ENCODE results near the gene PLCB1.

DNA sequence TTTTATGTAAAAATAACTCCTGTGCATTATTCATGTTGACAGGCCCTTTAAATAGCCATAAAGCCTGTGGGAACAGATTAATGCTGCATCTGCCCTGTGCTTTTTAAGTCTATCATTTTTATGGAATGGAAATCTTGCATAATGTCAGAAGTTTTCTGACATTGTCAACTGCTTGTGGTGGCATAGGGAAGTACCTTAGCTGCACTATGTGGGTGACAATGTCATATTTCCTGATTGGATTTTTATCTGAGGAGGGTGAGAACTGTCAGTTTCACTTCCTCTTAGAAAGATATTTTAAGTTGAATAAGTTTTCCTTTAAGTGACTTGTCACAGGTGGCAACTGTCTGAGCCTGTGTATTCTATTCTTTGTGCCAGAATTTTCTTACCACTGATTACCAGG is 267.9 kb downstream of the PLCB1 start:
- TF ChIP-seq, protein P1, sequence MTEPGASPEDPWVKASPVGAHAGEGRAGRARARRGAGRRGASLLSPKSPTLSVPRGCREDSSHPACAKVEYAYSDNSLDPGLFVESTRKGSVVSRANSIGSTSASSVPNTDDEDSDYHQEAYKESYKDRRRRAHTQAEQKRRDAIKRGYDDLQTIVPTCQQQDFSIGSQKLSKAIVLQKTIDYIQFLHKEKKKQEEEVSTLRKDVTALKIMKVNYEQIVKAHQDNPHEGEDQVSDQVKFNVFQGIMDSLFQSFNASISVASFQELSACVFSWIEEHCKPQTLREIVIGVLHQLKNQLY (CRISPR knock-in tag; IDR thresholded peaks at IDR 0.05), result no peak
- TF ChIP-seq IRF2 (CRISPR knock-in tag; IDR thresholded peaks at IDR 0.05; ENCODE audit: borderline replicate concordance, low read depth), result no peak
- TF ChIP-seq, protein P2, sequence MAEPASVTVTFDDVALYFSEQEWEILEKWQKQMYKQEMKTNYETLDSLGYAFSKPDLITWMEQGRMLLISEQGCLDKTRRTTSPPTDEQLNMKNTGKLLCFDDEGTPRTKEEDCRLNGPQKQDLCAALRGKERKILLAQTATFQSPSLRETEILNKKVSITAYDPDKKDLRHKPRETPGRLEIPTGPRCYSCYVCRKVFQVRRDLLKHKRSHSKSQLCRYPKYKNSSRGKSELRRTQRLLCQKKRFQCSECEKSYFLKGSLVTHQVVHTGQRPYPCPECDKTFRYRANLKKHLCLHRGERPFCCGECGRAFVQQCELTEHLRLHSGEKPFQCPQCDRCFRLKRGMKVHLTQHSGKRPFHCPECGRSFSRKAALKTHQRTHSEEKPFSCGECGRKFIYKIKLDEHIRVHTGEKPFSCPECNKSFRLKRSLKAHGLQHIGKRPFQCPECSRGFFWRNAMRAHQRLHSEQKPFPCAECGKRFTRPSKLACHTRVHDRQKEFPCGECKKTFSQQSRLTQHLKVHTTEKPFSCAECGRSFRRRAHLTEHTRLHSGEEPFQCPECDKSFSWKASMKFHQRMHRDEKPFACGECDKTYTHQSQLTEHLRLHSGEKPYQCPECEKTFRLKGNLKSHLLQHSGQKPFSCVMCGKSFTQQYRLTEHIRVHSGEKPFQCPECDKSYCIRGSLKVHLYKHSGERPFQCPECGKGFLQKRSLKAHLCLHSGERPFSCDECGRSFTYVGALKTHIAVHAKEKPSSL (CRISPR knock-in tag; conservative IDR thresholded peaks at IDR 0.05), result no peak
- no peak for TF ChIP-seq FOXK1 (CRISPR knock-in tag; IDR thresholded peaks at IDR 0.05)
- TF ChIP-seq, protein P3, sequence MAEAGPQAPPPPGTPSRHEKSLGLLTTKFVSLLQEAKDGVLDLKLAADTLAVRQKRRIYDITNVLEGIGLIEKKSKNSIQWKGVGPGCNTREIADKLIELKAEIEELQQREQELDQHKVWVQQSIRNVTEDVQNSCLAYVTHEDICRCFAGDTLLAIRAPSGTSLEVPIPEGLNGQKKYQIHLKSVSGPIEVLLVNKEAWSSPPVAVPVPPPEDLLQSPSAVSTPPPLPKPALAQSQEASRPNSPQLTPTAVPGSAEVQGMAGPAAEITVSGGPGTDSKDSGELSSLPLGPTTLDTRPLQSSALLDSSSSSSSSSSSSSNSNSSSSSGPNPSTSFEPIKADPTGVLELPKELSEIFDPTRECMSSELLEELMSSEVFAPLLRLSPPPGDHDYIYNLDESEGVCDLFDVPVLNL (CRISPR knock-in tag; IDR thresholded peaks at IDR 0.05; ENCODE audit: borderline replicate concordance, low read depth), result no peak
- TF ChIP-seq, protein P4, sequence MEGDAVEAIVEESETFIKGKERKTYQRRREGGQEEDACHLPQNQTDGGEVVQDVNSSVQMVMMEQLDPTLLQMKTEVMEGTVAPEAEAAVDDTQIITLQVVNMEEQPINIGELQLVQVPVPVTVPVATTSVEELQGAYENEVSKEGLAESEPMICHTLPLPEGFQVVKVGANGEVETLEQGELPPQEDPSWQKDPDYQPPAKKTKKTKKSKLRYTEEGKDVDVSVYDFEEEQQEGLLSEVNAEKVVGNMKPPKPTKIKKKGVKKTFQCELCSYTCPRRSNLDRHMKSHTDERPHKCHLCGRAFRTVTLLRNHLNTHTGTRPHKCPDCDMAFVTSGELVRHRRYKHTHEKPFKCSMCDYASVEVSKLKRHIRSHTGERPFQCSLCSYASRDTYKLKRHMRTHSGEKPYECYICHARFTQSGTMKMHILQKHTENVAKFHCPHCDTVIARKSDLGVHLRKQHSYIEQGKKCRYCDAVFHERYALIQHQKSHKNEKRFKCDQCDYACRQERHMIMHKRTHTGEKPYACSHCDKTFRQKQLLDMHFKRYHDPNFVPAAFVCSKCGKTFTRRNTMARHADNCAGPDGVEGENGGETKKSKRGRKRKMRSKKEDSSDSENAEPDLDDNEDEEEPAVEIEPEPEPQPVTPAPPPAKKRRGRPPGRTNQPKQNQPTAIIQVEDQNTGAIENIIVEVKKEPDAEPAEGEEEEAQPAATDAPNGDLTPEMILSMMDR (IDR thresholded peaks at IDR 0.05), result no peak
- no peak for TF ChIP-seq NR1H2 (CRISPR knock-in tag; IDR thresholded peaks at IDR 0.05)
- no peak for TF ChIP-seq ZNF138 (CRISPR knock-in tag; conservative IDR thresholded peaks at IDR 0.05)
- no peak for TF ChIP-seq ZNF671 (CRISPR knock-in tag; IDR thresholded peaks at IDR 0.05)
- TF ChIP-seq MXD4 (CRISPR knock-in tag; IDR thresholded peaks at IDR 0.05; ENCODE audit: borderline replicate concordance), result no peak
- TF ChIP-seq CREB1 (CRISPR knock-in tag; IDR thresholded peaks at IDR 0.05), result no peak
- TF ChIP-seq, protein P5, sequence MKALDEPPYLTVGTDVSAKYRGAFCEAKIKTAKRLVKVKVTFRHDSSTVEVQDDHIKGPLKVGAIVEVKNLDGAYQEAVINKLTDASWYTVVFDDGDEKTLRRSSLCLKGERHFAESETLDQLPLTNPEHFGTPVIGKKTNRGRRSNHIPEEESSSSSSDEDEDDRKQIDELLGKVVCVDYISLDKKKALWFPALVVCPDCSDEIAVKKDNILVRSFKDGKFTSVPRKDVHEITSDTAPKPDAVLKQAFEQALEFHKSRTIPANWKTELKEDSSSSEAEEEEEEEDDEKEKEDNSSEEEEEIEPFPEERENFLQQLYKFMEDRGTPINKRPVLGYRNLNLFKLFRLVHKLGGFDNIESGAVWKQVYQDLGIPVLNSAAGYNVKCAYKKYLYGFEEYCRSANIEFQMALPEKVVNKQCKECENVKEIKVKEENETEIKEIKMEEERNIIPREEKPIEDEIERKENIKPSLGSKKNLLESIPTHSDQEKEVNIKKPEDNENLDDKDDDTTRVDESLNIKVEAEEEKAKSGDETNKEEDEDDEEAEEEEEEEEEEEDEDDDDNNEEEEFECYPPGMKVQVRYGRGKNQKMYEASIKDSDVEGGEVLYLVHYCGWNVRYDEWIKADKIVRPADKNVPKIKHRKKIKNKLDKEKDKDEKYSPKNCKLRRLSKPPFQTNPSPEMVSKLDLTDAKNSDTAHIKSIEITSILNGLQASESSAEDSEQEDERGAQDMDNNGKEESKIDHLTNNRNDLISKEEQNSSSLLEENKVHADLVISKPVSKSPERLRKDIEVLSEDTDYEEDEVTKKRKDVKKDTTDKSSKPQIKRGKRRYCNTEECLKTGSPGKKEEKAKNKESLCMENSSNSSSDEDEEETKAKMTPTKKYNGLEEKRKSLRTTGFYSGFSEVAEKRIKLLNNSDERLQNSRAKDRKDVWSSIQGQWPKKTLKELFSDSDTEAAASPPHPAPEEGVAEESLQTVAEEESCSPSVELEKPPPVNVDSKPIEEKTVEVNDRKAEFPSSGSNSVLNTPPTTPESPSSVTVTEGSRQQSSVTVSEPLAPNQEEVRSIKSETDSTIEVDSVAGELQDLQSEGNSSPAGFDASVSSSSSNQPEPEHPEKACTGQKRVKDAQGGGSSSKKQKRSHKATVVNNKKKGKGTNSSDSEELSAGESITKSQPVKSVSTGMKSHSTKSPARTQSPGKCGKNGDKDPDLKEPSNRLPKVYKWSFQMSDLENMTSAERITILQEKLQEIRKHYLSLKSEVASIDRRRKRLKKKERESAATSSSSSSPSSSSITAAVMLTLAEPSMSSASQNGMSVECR (CRISPR knock-in tag; IDR thresholded peaks at IDR 0.05; ENCODE audit: borderline replicate concordance), result no peak
- no peak for TF ChIP-seq ETV6 (CRISPR knock-in tag; IDR thresholded peaks at IDR 0.05)
- TF ChIP-seq SP1 (CRISPR knock-in tag; conservative IDR thresholded peaks at IDR 0.05), result no peak

Data from WTC11 (cell line).